Testis (tissue), 2 donors: Measurements from ENCODE around the gene FSTL4.

Experiments
- CTCF ChIP-seq, 3 experiments: fragments of 450-650 bp in 2 of 3; fragments of 200-600 bp in 1 of 3; sonication (generic) in 1 of 3; IDR thresholded peaks; one replicate each; pipeline ENCODE4 v1.5.1; 2016 to 2019; ENCODE audit warnings: antibody characterized with exemption in 3 of 3, mild to moderate bottlenecking in 2 of 3, moderate library complexity in 1 of 3
- POLR2A ChIP-seq: fragments of 450-650 bp; IDR thresholded peaks from one replicate; pipeline ENCODE4 v1.6.1; 2017; ENCODE audit warnings: antibody characterized with exemption, mild to moderate bottlenecking, moderate library complexity

GRCh38 chr5:133198511-133198910, 413.8 kb downstream of the FSTL4 start:
- TF ChIP-seq CTCF (IDR thresholded peaks at IDR 0.05) (no peak), POLR2A (no peak)
